HG03196 (cell line): ENCODE results near the gene C16orf78.

Experiments used
- ATAC-seq: cut with Tn5 transposase; IDR thresholded peaks from one replicate; pipeline ENCODE4 v1.9.1; 2021; ENCODE audit not compliant: unreplicated experiment

The C16orf78 gene

DNA sequence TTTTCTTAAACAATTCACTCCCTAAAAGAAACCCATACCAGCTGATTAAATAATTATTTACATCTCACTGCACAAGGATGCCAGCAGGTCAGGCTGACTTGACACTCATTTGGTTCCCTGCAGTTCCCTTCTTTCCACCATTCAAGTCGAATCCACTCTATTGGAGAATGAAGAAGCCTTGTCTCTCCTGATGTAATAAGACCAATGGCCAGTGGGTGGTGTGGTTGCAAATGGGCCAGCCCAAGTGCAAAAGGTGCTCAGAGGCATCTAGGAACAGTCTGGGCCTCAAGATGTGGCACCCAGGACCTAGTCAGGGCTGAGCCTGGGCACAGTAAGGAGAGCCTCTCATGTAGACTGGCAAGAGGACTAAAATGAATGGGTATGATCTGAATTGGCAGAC, 9.3 kb downstream of the C16orf78 start:
- ATAC-seq, result no peak

DNA sequence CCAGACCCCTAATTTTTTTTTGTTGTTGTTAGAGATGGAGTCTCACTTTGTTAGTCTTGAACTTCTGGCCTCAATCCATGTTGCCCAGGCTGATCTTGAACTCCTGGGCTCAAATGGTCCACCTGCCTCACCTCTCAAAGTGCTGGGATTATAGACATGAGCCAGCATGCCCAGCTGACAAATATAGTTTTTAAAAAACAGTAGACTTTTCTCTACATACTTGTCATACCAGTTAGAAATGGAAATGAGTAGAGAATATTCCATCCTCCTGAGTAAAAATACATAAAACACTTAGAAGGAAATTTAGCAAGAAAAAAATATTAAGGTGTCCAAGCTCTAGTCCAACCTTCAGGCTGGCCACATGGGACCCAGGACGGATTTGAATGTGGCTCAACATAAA, 21.4 kb downstream of the C16orf78 start:
- no peak for ATAC-seq

DNA sequence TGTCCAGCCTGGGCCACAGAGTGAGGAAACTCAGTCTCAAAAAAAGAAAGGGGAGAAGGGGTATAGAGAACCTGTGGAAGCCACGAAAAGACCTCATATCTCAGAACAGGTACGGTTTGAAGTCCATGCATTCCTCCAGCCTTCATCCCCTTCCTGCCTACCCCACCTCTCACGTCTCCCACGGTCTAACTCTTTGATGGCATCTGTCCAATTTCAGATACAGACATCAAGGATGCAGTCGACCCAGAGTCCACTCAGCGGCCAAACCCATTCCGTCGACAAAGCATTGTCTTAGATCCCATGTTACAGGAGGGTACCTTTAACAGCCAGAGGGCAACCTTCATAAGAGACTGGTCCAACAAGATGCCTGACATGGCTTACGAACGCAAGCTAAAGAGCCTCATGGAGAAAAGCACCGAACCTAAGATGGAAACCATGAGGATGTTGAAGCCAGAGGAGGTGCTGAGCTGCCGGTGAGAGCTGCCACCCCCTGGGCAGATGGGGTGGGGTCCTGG, 22.7 kb downstream of the C16orf78 start:
- no peak for ATAC-seq

DNA sequence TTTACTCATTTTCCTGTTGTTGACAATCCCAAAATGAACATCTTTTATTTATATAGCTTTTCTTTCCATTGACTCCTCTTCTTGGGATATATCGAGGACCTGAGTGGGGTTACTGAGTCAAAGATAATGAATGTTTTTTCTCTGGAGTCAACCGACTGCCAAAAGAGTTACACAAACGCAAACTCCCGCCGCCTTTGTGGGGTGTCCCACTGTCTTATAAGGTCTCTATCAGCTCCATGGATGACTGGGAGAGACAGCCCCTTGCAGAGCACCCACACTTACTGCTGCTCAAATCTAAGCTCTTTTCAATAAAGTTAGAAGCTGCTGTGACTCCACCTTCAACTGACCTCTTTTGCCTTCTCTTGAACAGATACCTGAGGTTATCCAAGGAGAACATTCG, 25.2 kb downstream of the C16orf78 start:
- no peak for ATAC-seq

DNA sequence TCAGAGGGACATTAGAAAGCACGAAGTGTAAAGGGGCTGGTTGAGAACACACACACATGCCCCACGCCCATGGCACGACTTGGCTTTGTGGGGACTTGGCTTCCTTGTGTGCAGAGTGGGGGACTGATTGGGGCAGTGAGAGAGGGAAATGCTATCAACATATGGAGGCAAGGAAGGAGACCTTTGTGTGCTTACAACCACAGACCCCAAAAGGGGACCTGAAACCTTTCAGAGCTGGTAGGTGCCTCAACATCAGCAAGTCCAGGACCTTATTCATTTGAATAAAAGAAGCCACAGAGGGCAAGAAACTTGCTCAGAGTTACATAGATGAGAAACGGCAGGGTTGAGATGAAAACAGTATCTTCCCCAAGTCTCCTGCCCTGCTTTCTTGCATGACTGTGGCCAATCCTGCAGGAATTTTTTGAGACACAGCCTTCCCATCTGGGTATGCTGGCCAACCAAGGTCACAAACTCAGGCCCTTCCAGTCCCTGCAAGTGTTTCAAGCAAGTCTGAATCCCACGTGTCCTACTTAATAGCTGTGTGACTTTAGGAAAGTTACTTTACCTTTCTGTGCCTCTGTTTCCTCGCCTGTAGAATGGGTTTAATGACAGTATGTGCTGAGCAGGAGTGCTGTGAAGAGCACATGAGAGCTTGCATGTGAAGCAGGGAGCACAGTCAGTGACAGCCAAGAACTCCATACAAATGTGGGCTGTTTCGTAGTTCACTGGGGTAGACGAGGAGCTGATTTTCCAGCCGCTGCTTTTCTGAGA, 26.2 kb downstream of the C16orf78 start:
- peak; percentile 98 for ATAC-seq

DNA sequence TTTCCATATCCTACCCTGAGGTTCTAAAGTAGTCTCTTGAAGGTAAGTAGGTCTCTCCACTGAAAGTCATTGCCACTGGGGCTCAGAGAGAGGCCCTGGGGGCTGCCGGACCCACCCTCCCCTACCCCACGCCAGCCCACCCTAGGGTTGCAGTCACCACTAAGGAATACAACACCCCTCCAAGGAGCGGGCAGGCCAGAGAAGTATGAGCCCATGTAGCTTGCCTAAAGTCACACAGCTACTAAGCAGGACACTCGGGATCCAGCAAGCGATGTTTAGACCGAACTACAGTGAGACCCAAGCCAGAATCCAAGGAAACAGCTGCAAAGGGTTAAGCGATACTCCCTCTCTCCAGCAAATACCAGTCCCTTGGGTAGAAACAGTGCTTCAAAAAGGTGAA, 27.0 kb downstream of the C16orf78 start:
- ATAC-seq, result no peak

DNA sequence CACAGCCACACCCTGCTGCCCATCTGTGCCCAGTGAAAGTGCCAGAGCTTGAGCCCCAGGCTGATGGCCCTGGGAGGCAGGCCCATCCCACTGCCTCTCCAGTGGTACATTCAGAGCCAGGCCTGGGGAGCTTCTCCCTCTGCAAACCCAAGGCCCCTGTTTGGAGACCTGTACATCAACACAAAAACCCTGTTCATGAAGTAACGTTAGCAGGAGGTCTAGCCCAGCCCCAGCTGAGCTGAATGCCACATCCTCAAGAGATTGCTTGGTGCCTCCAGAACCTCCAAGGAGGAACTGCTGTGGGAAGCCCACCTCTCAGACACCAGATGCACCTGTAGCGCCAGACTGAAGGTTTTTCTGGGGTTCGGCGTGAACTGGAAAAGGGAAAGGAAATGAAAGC, 31.5 kb downstream of the C16orf78 start:
- ATAC-seq, result no peak

DNA sequence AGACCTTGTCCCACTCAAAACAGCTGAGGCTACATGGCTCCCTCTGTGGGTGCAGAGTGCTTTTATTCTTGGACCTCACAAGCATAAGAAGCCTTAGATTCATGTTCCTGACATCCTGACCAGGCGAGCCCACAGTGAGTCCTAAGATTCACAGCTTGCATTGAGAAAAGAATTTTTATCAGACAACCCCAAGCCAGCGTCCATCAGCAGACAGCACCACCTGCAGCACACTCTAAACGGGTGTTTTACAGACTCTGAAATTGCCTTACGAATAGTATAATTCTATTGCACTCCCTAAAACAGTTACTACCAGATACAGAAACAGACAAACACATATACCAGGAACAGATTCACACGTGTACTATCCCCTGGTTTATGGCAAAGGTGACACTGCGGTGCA, 31.9 kb downstream of the C16orf78 start:
- ATAC-seq, result no peak

DNA sequence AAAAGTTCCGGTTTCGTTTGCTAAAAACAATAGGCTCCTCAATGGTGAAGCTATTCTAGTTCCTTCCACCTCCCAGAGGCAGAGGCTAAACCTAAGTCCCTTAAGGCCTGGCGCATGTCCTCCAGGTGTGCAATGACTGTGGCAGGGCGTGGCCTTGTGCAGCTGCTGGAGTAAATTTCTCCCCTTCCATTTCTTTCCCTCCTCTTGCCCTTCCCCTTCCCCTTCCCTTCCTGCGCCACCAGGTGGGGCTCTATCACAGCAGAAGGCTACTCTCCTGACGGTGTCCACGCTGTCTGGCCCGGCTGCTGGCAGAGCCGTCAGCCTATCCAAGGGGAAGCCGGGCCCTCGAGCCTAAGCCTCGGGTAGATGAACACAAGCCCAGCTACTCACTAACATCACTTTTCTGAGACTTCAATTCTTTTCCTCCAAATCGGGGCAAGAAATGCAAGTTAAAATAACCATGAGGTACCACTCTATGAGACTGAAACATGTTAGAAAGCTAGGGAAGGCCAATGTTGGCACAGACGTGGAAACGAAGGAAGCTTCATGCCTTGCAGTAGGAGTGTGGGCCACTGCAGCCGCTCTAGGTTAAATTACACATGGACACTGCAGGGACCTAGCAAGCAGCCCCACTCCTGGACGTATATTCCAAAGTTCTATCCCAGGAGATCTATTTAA, 34.4 kb downstream of the C16orf78 start:
- peak; percentile 80 for ATAC-seq

DNA sequence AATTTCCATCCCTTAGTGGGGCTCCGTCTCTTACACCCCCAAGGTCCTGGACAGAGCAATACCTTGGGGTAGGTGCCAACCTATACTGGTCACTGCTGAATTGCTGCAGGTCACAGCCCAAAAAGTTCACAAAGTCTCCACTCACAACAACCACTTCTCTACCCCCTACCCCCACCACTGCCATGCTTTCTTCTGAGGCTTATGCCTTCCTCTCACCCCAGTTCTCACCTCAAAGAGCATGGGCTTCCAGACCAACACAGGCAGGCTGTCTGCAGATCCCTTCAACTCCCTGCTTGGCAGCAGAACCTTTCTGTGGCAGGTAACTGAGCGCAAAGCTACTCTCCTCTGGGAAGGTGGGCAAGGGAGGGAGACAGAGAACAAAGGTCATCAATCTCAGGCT, 35.5 kb downstream of the C16orf78 start:
- no peak for ATAC-seq

DNA sequence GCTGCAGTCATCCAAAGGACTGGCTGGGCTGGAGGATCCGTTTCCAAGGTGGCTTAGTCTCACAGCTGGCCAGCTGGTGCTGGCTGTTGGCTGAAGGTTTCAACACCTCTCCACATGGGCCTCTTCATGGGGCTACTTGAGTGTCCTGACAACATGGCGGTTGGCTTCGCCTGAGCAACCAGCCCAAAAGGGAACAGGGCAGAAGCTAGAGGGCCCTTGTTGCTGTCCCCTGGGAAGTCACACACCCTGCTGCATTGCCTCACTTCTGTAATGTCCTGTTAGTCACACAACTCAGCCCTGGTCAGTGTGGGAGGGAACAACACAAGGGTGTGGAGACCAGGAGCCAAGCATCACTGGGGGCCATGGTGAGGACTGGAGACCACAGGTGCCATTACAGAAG, 36.6 kb downstream of the C16orf78 start:
- ATAC-seq, result no peak

DNA sequence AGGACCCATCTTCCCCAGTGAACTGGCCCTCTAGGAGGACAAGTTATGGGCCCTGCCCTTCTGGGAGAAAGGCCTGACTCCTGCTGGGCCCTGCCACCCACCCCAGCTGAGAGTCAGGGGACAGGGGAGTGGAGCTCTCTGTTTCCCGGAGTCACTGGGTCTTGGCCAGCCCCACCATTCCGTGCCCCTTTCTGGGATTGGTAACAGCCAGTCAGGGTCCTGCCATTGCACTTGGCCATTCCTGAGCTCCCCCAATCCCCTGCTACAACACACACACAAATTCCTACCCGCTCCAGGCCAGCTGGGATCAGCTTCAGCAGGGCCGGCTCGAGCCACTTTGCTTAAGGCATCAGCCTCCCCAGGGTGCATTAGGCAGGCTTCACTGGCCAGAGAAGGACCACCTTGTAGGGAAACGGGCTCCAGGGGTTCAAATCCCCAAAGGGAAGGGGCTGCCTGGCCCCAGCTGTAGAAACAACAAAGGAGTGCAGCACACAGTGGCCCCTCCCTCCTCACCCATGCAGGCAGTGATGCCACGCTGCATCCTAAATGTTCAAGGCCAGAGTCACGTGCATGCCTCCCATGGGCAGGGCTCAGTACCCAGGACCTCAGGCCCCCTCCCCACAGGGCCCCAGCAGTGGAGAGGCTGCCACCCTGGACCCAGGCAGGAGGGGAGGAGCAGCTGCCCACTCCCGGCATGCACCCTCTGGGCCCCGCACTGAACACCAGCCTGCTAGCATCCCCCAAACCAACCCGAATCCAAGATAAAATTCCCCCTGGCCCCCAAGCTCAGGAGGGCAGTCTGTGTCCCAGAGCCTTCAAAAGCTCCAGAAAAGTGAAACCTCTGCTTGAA, 37.7 kb downstream of the C16orf78 start:
- ATAC-seq, result no peak

DNA sequence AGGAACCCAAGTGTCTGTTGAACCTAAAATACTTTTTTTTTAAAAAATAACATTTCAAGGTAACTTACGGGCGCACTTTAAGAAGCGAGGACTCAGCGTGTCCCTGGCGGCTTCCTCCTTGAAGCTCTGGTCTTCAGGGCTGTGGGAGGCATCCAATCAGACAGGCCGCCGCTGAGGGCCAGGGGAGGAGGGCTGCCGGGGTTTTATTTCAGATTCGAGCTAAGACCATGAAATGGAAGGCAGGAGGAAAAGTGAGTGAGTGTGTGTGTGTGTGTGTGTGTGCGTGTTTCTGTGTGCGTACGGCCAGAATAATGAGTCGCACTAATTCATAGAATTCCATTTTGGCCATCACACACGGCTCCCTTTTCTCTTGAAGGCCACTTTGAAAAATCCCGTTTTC, 41.1 kb downstream of the C16orf78 start:
- ATAC-seq, result no peak

DNA sequence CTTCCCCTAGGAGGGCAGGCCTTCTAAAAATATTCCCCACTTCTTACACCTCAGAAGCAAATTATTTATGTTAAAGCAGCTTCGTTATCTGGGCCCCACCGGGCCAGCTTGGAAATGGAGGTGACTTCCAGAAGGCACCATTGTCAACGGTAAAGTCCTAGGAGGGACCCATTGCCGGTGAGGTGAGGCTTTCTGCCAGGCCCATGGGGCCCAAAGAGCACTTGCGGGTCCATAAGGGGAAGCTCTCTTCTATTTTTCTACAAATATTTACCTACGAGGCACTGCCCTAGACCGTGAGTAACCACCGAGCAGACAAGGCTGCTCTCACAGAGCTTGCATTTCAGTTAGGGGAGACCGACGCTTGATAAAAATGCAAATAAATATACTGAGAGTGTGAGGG, 41.5 kb downstream of the C16orf78 start:
- no peak for ATAC-seq

DNA sequence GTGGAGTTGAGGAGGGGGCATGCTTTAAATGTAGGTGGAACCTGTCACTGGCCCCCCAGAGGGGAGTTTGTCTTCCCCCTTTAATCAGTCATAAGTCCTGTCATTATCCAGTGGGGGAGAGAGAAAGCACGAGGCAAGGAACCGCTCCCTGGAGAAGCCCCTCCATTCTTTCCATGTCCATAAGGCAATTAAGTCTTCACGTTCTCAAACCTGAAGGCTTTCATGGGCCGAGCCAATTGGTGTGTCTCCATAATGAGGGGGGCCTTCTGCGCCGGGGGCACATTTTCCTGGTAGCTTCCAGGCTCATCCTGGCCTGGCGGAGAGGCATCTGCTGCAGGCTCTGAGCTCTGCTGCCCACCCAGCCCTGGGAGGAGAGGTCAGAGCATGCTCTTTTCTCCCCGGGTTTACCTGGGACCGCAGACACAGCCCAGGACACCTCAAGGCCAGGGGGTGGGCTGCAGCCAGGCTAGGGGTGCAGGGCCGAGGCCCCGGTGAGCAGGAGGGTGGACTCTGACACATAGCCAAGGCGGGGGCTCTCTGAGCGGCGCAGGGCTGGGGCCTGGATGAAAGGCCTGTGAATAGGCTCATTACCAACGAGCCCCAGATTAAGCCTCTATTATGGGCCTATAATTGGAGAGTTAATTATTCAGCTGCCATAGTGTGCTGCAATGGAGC, 42.5 kb downstream of the C16orf78 start:
- no peak for ATAC-seq

DNA sequence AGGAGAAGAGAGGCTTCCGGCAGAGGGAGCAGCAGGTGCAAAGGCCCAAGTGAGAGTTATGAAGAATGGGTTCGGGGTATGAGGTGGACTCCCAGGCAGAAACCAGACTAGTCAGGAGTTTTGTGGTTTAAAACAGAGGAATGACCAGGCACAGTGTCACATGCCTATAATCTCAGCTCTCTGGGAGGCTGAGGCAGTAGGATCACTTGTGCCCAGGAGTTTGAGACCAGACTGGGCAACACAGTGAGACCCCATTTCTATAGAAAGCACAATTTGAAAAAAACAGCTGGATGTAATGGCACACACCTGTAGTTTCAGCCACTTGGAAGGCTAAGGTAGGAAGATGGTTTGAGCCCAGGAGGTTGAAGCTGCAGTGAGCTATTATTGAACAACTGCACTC, 43.8 kb downstream of the C16orf78 start:
- ATAC-seq, result no peak

DNA sequence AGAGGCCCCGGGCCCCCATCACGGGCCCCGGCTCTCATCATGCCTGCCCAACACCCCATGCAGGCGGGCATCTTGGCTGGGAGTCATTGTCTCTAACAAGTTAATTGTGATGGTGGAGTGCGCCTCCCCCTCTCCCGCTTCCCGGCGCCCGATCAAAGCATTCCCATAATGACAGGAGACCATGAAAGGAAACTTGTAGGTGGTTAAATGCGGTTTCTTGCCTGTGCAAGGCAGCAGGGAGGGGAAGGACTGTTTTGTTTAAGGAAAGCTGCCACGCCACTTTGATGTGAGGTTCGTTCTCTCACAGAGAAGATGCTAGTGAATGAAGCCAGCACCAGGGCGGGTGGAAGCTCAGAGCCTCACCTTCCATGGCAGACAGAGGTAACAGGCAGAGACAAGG, 45.4 kb downstream of the C16orf78 start:
- no peak for ATAC-seq

DNA sequence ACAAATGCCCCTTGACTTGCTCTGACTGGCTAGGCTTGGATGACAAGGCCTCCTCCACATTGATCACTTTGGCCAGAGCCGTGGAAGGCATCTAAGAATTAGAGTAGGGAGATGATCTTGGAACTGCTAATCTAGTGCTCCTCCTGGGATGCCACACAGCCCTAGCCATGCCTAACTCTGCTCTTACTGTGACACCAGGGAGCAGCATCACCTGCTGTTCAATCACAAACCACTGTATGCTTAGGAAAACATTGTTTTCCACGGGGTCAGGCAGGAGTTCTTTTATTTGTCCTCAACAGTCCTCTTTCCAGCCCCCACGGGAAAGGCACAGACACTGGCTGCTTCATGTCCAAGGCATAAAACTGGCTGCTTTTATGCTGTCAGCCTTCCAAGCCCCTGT, 46.3 kb downstream of the C16orf78 start:
- no peak for ATAC-seq

DNA sequence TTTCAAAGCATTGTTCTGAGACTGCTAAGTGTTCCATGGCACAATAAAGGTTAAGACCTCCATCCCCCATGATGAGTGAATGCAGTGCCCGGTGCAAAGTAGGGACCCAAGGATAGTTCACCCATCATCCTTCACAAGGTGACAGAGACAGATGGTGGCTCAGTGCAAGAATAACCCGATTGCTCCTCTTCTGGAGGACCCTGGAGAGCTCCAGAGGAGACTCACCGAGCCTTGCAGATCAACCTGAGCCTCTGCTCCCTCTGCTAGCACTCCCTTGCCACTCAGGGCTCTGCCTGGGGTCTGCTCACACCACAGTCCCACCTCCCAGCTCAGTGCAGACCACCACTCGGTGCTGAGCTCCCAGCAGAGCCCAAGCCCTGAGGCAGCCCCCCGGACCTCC, 49.3 kb downstream of the C16orf78 start:
- no peak for ATAC-seq

DNA sequence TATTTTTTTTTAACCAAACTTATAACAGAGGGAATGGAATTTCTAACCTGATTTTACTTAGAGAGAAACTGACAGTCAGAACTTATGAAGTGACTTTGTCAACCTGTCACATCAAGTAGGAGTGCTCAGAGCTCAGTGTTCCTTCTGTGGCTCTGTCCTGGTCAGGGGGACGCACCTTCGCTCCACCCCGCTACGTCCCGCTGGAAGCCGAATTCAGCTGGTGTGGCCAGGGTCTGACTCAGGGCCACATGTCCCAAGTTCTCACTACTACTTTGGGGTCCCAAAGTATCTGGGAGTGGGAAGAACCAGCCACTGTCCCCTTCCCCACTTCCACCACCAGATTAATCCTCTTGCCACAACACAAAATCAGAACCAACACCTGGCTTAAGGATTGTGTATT, 51.4 kb downstream of the C16orf78 start:
- ATAC-seq, result no peak

DNA sequence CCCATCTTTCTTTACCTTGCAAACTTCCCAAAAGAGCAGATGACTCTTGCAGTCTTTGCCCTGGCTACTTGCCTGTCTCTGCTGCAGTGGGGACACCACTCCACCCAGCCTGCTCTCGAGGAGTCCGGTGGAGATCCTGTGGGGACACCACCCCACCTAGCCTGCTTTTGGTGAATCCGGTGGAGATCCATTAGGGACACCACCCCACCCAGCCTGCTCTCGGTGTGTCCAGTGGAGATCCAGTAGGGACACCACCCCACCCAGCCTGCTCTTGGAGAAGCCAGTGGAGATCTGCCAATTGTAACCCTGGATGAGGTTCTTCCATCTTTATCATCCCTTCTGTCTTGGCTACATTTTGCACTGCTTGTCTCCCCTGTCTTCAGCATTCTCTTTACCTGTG, 54.2 kb downstream of the C16orf78 start:
- ATAC-seq, result no peak
